Right ventricle myocardium inferior (tissue), 1 donor: ENCODE results near the gene TMEM43. TPM values are rescaled to one million over a fixed set of nuclear protein-coding genes. Genes with fewer than 3 reads are reported as not detected.

ENCODE experiments used
- ATAC-seq: fragments of 200-7000 bp; cut with Tn5 transposase; one replicate; pipeline ENCODE4 v1.9.1; 2020; ENCODE audit warnings: mild to moderate bottlenecking, moderate library complexity
- DNase-seq: peaks from one replicate; pipeline ENCODE4 v3.0.0; 2021; ENCODE audit errors: missing footprints
- intact Hi-C: fragments of 100-400 bp; cut with DNase I; formaldehyde crosslinking; loops from one replicate; pipeline ENCODE4 v1.11.0; 2022
- total RNA-seq: library from RNA; stranded (reverse); fragmentation: NEBNext Ultra II Directional; extraction: Animal tissue kit (Norgen Biotek cat#: 25700); gene quantifications from one replicate; pipeline ENCODE4 v1.2.1, GENCODE V29; 2021
- donor health status: DM: no; HTN: yes; CAD: no; lungs with severe emphysema.

TMEM43 gene
- total RNA-seq, 1 donor from 2014 or later, result 40.0 TPM

DNA sequence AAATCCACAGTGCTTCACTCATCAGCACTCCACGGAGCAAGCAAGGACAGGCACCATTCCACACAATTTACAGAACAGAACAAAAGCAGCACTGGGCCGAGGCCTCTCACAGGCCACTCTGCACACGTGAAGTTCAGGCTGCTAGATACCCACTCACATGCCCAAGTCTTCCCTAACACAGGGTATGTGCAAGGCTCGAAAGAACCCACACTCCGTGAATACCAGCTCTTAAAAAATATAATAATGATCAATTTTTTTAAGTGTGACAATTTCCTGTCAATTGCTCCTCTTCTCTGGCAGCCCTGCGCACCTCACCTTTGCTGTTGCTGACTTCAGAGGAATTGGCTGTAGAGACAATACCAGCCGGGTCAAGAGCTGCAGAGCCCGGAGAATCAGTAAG is 34.6 kb downstream of the TMEM43 start:
- ATAC-seq, result no peak
- DNase-seq, result no peak
- intact Hi-C loops, result no loop called here

DNA sequence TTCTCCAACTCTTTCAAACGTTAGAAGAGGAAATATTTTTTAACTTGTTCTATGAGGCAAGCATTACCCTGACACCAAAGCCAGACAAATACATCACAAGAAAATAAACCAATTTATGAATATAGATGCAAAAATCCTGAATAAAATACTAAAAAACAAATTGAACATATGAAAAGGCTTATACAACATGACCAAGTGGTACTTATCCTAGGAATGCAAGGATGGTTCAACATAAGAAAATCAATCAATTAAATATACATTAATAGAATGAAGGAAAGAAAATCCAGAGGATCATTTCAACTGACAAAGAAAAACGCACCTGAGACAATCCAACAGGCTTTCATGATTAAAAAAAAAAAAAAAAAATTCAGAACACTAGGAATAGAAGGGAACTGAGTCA is 36.4 kb downstream of the TMEM43 start:
- no peak for DNase-seq
- ATAC-seq, result no peak
- intact Hi-C loops, result no loop called here

DNA sequence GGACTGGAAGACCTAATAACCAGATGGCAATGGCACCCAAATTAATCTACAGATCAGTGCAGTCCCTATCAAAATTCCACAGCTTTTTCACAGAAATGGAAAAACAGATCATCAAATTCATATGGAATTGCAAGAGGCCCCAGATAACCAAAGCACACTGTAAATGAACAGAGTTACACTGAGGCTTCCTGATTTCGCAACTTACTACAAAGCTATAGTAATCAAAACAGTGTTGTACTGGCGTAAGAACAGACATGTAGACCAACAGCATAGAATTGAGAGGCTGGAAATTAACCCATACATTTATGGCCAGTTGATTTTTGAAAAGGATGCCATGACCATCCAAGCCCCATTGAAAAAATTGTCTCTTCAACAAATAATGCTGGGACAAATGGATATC is 37.3 kb downstream of the TMEM43 start:
- ATAC-seq (no peak), DNase-seq (no peak)
- intact Hi-C loops, result no loop called here

DNA sequence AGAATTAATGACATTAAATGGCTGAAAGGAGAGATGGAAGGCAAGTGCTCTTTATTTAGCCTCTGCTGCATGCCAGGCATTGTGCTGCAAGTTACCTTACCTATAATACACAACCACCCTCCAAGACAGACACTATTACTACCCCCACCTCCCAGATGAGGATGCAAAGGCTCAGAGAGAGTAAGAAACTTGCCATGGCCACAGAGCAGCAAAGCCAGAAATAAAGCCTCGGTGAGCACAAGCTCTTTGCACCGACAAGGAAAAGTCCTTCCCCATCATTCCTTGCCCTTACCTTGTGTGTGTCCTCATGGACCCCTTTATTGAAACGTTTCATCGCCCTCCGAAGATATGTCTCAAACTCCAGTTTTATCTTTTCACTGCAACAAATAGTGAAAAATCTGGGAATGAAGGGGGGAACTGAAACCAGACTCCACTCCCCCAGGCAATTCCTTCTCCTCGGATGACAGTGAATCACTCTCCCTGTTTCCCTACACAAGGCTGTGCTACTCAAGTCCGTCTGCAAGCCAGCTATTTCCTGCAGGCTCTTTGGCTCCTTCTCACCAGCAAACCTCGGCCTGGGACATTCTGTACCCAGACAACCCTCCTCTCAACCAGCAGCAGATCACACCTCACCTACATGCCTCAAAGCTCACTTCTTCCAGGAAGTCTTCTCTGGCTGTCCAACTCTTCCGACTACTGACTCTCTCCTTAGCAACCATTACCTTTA is 42.2 kb downstream of the TMEM43 start:
- DNase-seq, result no peak
- intact Hi-C loops, result no loop called here
- no peak for ATAC-seq

DNA sequence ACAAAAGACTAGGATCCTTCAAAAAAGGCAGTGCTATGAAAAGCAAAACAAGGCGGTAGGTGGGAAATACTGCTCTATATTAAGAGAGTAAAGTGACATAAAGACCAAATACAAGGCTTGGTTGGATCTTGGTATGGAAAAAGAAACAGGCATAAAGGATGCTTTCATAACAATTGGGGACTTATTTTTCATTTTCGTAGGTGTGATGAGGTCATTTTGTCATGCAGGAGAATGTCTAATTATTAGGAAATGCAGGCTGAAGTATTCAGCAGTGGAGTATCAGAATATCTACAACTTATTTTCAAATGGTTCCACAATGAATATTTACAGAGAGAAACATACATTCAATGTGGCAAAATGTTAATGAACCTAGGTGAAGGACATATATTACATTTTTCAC is 44.6 kb downstream of the TMEM43 start:
- DNase-seq (no peak), ATAC-seq (no peak)
- intact Hi-C loops, result no loop called here

DNA sequence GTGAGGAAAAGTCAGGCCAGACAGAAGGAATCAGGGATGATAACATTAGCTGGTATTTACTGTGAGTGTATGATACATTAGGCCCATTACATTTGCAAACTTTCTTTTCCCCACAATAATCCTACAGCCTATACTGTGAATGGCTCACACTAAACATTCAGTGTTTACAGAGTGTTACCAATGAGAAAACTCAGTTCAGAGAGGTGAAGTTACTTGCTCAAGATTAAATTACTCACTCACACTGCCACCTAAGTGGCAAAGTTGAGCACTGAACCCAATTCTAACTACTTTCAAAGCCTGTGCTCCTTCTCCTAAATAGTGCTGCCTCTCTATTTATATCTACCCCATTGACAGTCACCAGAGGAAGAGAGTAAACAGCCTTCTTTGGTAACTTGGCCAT is 45.0 kb downstream of the TMEM43 start:
- ATAC-seq (no peak), DNase-seq (no peak)
- intact Hi-C loops, result loop anchor here (10.0 kb wide), 1 partner anchor 275 kb away; no protein-coding TSS in a partner anchor

DNA sequence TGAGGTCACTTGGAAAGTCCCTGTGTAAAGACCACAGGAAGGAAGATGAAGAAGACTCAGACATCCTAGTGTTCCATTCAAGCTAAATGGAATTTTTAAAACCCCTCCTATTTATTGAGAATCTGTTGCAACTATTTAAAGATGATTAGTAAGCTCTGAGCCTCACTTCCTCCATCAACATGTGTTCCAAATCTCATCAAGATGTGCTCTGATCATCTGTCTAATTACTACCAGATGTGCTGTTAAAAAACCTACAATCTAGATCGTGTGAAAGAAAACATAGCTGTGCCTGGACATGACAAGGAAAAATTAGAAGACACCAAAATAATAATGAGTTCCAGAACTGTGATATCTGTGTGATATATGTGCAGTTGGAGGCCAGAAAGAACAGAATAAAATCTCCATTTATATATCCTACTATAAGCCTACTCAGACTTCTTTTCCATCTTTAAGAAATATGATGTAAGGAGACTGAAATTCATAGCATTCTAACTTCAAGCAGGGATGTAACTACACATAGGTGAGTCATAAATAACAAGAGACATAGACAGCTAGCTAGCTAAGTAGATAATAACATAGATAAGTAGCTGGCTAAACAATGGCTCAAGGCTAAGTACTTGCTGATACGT is 45.8 kb downstream of the TMEM43 start:
- DNase-seq, result no peak
- ATAC-seq, result no peak
- intact Hi-C loops, result loop anchor here (10.0 kb wide), 1 partner anchor 276 kb away; no protein-coding TSS in a partner anchor

DNA sequence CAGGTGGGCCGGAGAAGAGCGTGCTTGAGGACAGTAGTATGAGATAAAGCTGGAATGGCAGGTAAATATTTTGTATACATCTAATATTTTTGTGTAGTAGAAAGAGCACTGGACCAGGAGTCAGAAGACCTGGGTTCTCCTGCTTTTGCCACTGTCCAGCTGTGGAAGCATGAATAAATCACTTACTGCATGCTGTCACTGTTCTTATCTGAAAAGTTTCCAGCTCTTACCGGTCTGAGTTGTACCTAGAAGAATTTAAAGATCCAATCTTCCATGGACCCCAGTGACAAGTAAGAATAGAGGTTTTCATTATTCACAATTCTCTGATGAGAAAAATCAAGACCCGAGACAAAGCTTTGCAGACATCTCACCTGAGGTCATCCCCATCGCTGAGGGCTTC is 47.6 kb downstream of the TMEM43 start:
- intact Hi-C loops, result loop anchor here (10.0 kb wide), 1 partner anchor 278 kb away; no protein-coding TSS in a partner anchor
- no peak for DNase-seq
- ATAC-seq, result no peak

DNA sequence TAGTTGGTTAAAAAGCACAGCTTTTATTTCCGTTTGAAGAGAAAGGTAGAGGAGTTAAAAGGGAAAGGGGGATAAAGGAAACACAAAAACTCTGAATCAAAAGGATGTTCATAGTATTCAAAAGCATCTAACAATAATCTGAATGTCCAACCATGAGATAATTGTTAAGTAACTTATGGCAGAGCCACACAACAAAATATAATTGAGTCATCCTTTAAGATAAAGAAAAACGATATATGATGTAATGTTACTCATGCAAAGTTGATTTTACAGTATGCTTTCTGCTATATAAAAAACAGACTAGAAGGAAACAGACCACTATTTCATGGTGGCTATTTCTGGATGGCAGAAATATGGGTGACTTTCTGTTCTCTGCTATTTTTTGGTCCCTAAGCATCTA is 49.6 kb downstream of the TMEM43 start:
- no peak for ATAC-seq

DNA sequence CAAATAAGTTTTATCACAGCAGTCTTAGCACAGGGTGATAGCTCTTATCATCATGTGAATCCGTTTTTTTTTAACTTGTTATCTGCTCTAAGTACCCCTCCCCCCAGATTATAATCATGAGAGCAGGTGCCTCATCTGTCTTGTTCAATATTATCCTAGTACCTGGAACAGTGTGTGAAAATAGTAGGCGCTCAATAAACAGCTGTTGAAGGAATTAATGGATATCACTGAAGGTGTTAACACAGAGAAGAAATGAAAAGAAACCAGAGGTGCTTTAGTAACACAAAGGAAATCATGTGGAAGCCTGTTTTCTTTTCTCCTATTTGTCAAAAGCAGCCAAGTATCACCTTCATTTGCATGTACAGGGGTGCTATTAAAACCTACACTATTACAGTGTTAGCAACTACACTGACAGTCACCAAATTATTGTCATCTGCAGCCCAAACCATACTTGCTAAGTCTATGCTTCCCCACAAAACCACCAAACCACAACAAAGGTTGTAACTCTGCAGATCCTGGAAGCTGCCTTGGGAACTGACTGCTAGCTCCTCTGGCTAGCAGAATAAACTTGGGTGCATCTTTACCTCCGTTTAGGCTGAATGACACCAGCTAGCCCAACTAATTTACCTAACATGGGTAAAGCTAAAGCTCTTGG is 50.7 kb downstream of the TMEM43 start:
- intact Hi-C loops, result loop anchor here (10.0 kb wide), 1 partner anchor 281 kb away; no protein-coding TSS in a partner anchor

More for the DNA sequence above, 49.6 kb downstream of the TMEM43 start:
- no peak for DNase-seq
- intact Hi-C loops, result loop anchor here (10.0 kb wide), 1 partner anchor 280 kb away; no protein-coding TSS in a partner anchor

DNA sequence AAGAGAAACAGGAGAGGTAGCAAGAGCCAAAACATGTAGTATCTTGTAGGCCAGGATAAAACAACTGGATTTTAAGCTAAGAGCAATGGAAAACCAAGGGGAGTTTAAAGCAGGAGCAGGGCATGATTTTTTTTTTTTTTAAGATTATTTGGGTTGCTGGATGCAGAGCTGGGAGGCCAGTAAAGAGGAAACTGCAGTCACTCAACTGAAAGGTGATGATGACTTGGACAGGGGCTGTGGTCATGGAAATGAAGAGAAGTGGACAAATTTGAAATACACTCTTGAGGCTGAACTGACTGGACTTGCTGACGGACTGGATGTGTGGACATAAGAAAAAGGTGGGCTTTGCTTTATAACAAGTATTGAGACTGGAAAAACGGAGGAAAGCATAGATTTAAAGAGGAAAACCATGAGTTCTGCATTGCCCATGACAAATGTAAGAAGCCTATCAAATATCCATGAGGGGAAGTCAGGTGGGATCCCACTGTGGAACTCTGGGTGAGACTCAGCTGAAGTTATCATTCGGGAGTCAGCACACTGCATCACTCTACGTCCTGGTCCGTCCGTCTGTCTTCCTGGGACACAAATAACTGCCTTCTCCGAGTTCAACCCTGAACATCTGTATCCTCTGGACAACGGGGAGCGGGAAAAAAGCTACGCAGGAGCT is 52.9 kb downstream of the TMEM43 start:
- intact Hi-C loops, result loop anchor here (1.0 to 10.0 kb wide), 2 partner anchors 53 to 283 kb away; partner anchors contain the start of gene CHCHD4

More for the DNA sequence above, 50.7 kb downstream of the TMEM43 start:
- ATAC-seq (no peak), DNase-seq (no peak)

DNA sequence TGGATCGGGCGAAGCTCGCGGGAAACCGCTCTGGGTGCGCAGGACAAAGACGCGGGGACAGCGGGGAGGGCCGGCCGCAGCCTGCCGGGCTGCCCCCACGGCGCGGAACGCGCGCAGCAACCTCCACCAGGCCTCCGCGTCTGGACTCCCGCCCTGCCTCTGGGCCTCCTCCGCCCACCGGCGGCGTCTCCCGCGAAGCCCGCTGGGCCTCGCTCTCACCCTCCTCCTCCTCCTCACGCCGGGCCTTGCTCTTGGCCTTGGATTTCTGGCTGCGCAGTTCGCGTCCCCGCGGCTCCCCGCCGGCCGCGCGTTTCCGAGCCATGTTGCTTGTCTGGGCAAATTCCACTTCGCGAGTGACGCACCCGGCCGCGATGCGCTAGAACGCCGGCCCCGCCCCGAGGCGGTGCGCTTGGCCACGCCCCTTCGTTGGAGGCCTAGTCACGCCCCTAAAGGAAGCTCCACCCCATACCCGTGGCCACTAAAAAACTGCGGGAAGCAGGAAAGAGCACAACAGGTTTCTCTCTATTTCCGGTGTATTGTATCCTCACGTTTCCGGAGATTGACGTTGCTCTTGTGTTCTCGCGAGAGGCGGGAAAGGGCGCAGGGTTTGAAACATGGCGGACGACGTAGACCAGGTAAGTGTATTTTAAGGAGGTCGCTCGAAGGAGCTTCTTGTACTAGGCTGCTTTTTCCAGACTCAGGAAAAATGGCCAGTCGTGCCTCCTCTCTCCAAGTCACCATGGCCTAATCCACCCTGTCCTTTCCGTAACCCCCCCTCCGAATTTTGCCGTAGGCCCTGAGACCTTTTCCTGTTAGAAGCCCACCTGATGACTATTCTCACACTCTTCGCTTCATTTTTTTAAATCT is 53.6 kb downstream of the TMEM43 start, which contains the start of the genes LSM3 and XPC:
Gene LSM3 (plus strand): TSS at position 571 of the 867 bp plus-strand sequence. CDS start 44 bp downstream, at position 615.
Gene XPC (minus strand): TSS at position 355 of the 867 bp plus-strand sequence. CDS start 33 bp downstream, at position 322.
- DNase-seq, result peak; percentile 98
- intact Hi-C loops, result loop anchor here (1.0 to 10.0 kb wide), 2 partner anchors 54 to 284 kb away; partner anchors contain the start of gene CHCHD4
- ATAC-seq, result peak; percentile 100

More for the DNA sequence above, 52.9 kb downstream of the TMEM43 start:
- peak; percentile 51 for ATAC-seq
- no peak for DNase-seq

DNA sequence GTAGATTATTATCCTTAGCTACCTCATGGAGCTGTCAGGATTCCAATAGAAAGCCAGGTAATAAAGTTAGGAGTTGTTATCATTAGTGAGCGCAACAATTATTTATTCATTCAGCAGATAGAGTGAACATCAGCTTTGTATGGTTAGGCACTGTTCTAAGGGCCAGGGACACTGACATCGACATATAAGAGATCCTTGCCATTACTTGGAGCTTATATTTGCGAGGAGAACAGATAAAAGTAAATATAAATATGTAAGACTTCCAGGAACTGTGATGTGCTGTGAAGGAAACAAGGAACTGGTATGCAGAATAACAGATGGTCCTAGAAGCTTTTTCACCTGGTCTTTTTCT is 54.2 kb downstream of the TMEM43 start:
- intact Hi-C loops, result loop anchor here (10.0 kb wide), 1 partner anchor 284 kb away; no protein-coding TSS in a partner anchor
- no peak for DNase-seq
- no peak for ATAC-seq

DNA sequence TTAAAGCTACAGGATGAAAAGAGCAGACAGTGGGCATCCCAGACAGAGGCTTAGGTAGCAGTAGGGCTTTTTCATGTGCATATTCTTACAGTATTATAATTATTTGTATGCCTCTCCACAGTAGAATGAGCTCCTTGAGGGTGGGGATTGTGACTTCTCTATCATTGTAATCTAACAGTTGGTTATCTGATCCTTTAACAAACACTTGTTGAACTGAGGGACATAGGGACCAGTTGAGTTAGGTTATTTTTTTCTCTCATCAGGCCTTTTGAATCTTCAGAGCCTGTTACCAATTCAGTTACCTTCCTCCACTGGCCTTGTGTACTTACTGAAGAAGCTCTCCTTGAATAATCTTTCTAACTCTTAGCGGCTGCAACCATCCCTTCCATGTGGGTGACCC is 54.9 kb downstream of the TMEM43 start:
- no peak for ATAC-seq
- intact Hi-C loops, result loop anchor here (10.0 kb wide), 1 partner anchor 285 kb away; no protein-coding TSS in a partner anchor

DNA sequence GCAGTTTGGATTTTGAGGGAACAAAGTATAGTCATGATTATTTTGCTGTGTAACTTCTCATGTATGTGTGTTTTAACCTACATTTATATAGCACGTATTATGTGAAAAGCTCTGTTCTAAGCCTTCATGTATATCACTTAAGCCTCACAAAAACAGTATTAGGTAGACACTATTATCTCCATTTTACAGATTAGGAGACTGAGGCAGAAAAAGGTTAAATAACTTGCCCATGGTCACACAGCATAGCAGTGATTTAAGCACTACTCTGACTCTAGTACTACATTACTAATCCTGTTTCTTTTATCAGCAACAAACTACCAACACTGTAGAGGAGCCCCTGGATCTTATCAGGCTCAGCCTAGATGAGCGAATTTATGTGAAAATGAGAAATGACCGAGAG is 56.4 kb downstream of the TMEM43 start:
- ATAC-seq (no peak), DNase-seq (no peak)
- intact Hi-C loops, result no loop called here

More for the DNA sequence above, 54.9 kb downstream of the TMEM43 start:
- DNase-seq, result no peak

DNA sequence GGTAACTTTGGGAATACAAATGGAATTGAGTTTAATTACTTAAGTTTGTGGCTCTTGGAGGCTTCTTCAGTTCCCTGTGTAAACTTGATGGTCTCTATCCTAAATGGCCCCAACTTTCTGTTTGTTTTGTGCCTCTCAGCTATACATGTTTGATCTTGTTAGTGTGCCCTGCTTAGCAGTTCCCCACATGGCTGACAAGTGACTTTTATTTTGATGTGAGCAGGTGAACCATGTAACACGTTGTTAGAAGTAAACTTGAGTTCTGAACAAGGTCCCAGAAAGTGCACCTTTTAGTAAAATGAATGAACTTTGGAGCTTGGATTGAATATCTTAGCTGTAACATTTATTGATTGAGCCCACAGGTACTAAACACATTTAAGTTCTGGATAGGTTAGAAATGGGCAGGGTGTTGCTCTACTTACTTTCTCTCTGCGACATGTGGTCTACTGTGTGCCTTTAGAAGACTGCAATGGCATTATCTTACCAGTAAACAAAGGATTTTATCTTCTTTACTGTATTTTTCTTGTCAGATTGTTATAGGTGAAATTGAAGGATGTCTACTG is 58.2 kb downstream of the TMEM43 start:
- DNase-seq (no peak), ATAC-seq (no peak)
- intact Hi-C loops, result no loop called here

DNA sequence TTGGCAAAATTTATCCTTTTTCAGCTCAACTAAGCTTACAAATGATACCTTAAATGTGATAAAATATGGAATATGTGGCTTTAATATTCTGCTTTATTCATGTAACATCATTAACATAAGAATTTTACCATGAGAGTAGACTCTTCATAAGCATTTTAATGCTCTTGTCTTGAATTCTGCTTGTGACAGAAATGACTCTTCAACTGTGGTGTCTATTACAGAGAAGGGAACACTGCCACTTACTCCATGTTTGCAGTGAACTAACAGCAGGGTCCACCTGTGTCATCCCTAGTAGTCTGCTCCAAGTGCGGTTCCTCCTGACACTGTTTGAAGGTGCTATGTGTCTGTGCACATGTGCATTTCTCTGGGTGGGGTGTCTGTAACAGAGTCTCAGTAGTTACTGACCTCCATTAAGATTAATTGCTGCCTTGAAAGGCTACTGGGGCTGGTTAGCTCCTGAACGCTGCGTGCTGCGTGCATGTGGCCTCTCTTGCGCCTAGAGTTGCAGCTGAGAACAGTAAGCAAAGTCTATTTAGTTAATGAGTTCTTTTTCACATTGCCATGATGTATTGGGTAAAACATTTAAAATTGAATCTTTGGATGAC is 62.1 kb downstream of the TMEM43 start:
- intact Hi-C loops, result no loop called here
- ATAC-seq (no peak), DNase-seq (no peak)
